SK-N-SH treated with all-trans-retinoic acid at 6 μM for 48 hours (cell line): ENCODE measurements around the gene CHRNE.

Experiments used
- ATAC-seq: fragments of 200-7000 bp; cut with Tn5 transposase; 3 replicates; pipeline ENCODE4 v1.9.1; 2020; ENCODE audit warnings: mild to moderate bottlenecking, moderate library complexity
- ARNTL ChIP-seq: fragments of 450-650 bp; formaldehyde crosslinking; IDR thresholded peaks from 2 replicates; pipeline ENCODE4 v1.5.0; 2020; ENCODE audit warnings: low read depth, mild to moderate bottlenecking, moderate library complexity, borderline replicate concordance
- BACH2 ChIP-seq: fragments of 250-450 bp; sonication (Bioruptor Pico); IDR thresholded peaks from 2 replicates; pipeline ENCODE4 v1.9.0; 2021; ENCODE audit warnings: mild to moderate bottlenecking, borderline replicate concordance
- CSDC2 ChIP-seq: fragments of 250-450 bp; sonication (Bioruptor Pico); IDR thresholded peaks from 2 replicates; pipeline ENCODE4 v1.5.0; 2020; ENCODE audit warnings: mild to moderate bottlenecking, moderate library complexity
- CSRNP3 ChIP-seq: fragments of 250-450 bp; sonication (Bioruptor Pico); IDR thresholded peaks from 2 replicates; pipeline ENCODE4 v1.5.1; 2021; ENCODE audit warnings: mild to moderate bottlenecking, moderate library complexity
- ESRRG ChIP-seq: fragments of 250-450 bp; sonication (Bioruptor Pico); IDR thresholded peaks from 2 replicates; pipeline ENCODE4 v1.6.1; 2021; ENCODE audit warnings: mild to moderate bottlenecking
- GLIS3 ChIP-seq: fragments of 250-450 bp; sonication (Bioruptor Pico); IDR thresholded peaks from 2 replicates; pipeline ENCODE4 v1.5.0; 2020; ENCODE audit warnings: mild to moderate bottlenecking, moderate library complexity
- OSR1 ChIP-seq: fragments of 250-450 bp; sonication (Bioruptor Pico); IDR thresholded peaks from 2 replicates; pipeline ENCODE4 v1.8.0; 2022; ENCODE audit warnings: moderate library complexity, mild to moderate bottlenecking, inconsistent platforms
- PATZ1 ChIP-seq: fragments of 250-450 bp; sonication (Bioruptor Pico); IDR thresholded peaks from 2 replicates; pipeline ENCODE4 v1.8.0; 2020; ENCODE audit warnings: mild to moderate bottlenecking, moderate library complexity, borderline replicate concordance
- RARB ChIP-seq: fragments of 250-450 bp; sonication (Bioruptor Pico); IDR thresholded peaks from 2 replicates; pipeline ENCODE4 v1.8.0; 2021; ENCODE audit warnings: mild to moderate bottlenecking, moderate library complexity
- TOX ChIP-seq: fragments of 250-450 bp; sonication (Bioruptor Pico); IDR thresholded peaks from 2 replicates; pipeline ENCODE4 v1.8.0; 2021; ENCODE audit warnings: mild to moderate bottlenecking, moderate library complexity, borderline replicate concordance
- TSHZ2 ChIP-seq: fragments of 250-450 bp; sonication (Bioruptor Pico); IDR thresholded peaks from 2 replicates; pipeline ENCODE4 v1.5.0; 2020; ENCODE audit warnings: mild to moderate bottlenecking, moderate library complexity
- ZC3H10 ChIP-seq: fragments of 250-450 bp; sonication (Bioruptor Pico); IDR thresholded peaks from 2 replicates; pipeline ENCODE4 v1.5.1; 2021; ENCODE audit warnings: mild to moderate bottlenecking, moderate library complexity
- ZFP3 ChIP-seq: fragments of 250-450 bp; sonication (Bioruptor Pico); IDR thresholded peaks from 2 replicates; pipeline ENCODE4 v1.5.0; 2020; ENCODE audit warnings: mild to moderate bottlenecking, moderate library complexity
- ZNF565 ChIP-seq: fragments of 450-650 bp; formaldehyde crosslinking; conservative IDR thresholded peaks from 2 replicates; pipeline ENCODE4 v1.5.0; 2020; ENCODE audit warnings: low read depth, mild to moderate bottlenecking, moderate library complexity
- ZNF70 ChIP-seq: fragments of 450-650 bp; formaldehyde crosslinking; IDR thresholded peaks from 2 replicates; pipeline ENCODE4 v1.5.0; 2020; ENCODE audit warnings: mild to moderate bottlenecking, moderate library complexity
- ZNF8 ChIP-seq: fragments of 450-650 bp; formaldehyde crosslinking; IDR thresholded peaks from 2 replicates; pipeline ENCODE4 v1.5.0; 2020; ENCODE audit warnings: mild to moderate bottlenecking, moderate library complexity

Gene CHRNE

GRCh38 chr17:4946312-4946976 lies 43.5 kb upstream of the CHRNE start:
- ATAC-seq = no peak
- TF ChIP-seq CSDC2 (CRISPR knock-in tag) (no peak), PATZ1 (CRISPR knock-in tag) (no peak)

- ATAC-seq = no peak
- TF ChIP-seq GLIS3 (CRISPR knock-in tag) (no peak), BACH2 (no peak), CSRNP3 (no peak)
- TF ChIP-seq, all 23 proteins: peak for 0
Observed at GRCh38 chr17:4945944-4946280, 43.0 kb upstream of the CHRNE start.

GRCh38 chr17:4945176-4945943 lies 42.5 kb upstream of the CHRNE start:
- TF ChIP-seq ZC3H10 (CRISPR knock-in tag) = no peak
- TF ChIP-seq ARNTL = no peak
- 0 out of 2 replicates have a peak, but pooled peaks have one; percentile 63 for TF ChIP-seq GLIS3 (CRISPR knock-in tag)
- no peak for TF ChIP-seq BACH2
- TF ChIP-seq, all 23 proteins: peak for 1
- ATAC-seq = peak; percentile 44

GRCh38 chr17:4944554-4945175 lies 41.8 kb upstream of the CHRNE start:
- TF ChIP-seq ZNF8 (CRISPR knock-in tag) (no peak), CSRNP3 (0 out of 2 replicates have a peak, but pooled peaks have one; percentile 56)
- no peak for ATAC-seq

- no peak for ATAC-seq
- TF ChIP-seq ZNF70 (CRISPR knock-in tag) = no peak
- TF ChIP-seq, all 23 proteins: peak for 0
Observed at GRCh38 chr17:4944163-4944553, 41.3 kb upstream of the CHRNE start.

GRCh38 chr17:4942760-4943508 lies 40.0 kb upstream of the CHRNE start:
- TF ChIP-seq ZFP3 (CRISPR knock-in tag) (no peak), CSDC2 (CRISPR knock-in tag) (no peak), ZC3H10 (CRISPR knock-in tag) (no peak), OSR1 (CRISPR knock-in tag) (no peak), ZNF565 (CRISPR knock-in tag) (no peak), ZNF70 (CRISPR knock-in tag) (no peak), BACH2 (no peak), TOX (CRISPR knock-in tag) (no peak), ESRRG (CRISPR knock-in tag) (no peak), RARB (CRISPR knock-in tag) (no peak), TSHZ2 (CRISPR knock-in tag) (no peak), CSRNP3 (no peak)
- no peak for ATAC-seq
